RWPE1 (cell line): ENCODE measurements around the gene NMNAT1.
A peak's percentile ranks its signal among the peaks of the same experiment; 100 is the strongest.

Experiments used
- CTCF ChIA-PET: fragments of 350-600 bp; sonication (Branson Sonifier 250); formaldehyde crosslinking; extraction: SDS; loops from one replicate; lab custom pipeline; 2021; lab: Yijun Ruan, JAX
- POLR2A ChIA-PET: fragments of 400-600 bp; formaldehyde crosslinking; extraction: SDS; loops from one replicate; lab custom pipeline; 2020; ENCODE audit warnings: antibody characterized with exemption; ENCODE audit not compliant: low non-redundant PET; lab: Yijun Ruan, JAX
- DNase-seq: peaks from one replicate; pipeline ENCODE4 v3.0.0; 2012; ENCODE audit warnings: low spot score
- H3K27ac ChIP-seq: fragments of 450-650 bp; 2 replicates; pipeline ENCODE4 v1.5.1; 2017
- CTCF ChIP-seq: fragments of 450-650 bp; conservative IDR thresholded peaks from 2 replicates; pipeline ENCODE4 v1.5.1; 2017; ENCODE audit warnings: low read depth, mild to moderate bottlenecking

NMNAT1 gene

DNA sequence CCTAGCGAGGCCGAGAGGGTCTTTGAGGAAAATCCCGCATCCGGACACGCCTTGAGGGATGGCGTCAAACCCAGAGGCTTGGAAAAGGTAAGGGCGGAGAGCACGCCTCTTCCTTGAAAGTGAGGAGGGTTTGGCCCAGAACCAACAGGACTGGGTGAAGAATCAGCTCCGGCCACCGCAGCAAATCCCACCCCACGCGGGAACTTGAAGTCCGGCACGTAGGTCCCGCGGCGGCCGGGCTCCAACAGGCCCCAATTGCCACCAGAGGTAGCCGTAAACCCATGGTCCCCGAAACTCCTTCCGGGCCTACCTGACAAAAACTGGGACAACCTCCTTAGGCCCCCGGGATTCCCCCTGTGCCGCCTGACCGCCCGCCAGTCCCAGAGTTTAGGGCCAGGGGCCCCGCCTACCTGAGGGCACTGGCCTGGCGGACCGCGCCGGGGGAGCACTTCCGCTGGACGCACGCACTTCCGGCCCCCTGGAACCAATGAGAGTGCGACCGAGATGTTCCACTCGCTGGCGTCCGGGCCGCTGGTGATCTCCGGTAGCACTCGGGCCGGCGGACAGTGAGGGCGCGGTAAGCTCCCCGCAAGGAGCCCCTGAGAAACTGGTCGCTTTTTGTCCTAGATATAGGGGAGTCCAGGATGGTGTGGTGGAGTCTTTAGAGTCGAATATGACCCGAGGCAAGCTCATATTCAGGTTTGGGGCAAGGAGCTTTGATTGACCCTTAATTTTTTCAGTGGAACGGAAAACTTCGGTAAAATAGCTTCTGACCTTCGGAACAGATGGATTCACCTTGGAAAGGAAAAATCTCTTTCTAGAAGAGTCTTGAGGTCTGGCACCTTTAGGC, at the start of gene NMNAT1, which contains the start of gene LZIC:
NMNAT1 (plus strand) TSS at position 537 of the 850 bp plus-strand sequence. CDS start 28,599 bp downstream, outside the sequence.
LZIC (minus strand) TSS at position 453 of the 850 bp plus-strand sequence. CDS start 6,772 bp downstream, outside the sequence.
- DNase-seq, result peak; percentile 96
- peak within 1 kb of the TSS; percentile 89 for H3K27ac ChIP-seq
- TF ChIP-seq CTCF, result no peak
- ChIA-PET CTCF (interaction anchor here (0.5 to 1.2 kb wide), 7 partner anchors 17 to 487 kb away, joined by 3 to 6 read pairs (median 3); partner anchors contain the start of gene CENPS), POLR2A (interaction anchor here (0.7 to 1.1 kb wide), 2 partner anchors 18 to 26 kb away, joined by 3 to 5 read pairs; no protein-coding TSS in a partner anchor)

- POLR2A ChIA-PET, result interaction anchor here (0.6 kb wide), 1 partner anchor 17 kb away, joined by 4 read pairs; no protein-coding TSS in a partner anchor
- H3K27ac ChIP-seq, result peak overlapping the region; percentile 79
- CTCF ChIA-PET, result interaction anchor here (0.6 kb wide), 1 partner anchor 20 kb away, joined by 3 read pairs; no protein-coding TSS in a partner anchor
- no peak for TF ChIP-seq CTCF
- DNase-seq, result no peak
These were observed 49.2 kb upstream of the NMNAT1 start for GRCh38 chr1:9894115-9894514.

DNA sequence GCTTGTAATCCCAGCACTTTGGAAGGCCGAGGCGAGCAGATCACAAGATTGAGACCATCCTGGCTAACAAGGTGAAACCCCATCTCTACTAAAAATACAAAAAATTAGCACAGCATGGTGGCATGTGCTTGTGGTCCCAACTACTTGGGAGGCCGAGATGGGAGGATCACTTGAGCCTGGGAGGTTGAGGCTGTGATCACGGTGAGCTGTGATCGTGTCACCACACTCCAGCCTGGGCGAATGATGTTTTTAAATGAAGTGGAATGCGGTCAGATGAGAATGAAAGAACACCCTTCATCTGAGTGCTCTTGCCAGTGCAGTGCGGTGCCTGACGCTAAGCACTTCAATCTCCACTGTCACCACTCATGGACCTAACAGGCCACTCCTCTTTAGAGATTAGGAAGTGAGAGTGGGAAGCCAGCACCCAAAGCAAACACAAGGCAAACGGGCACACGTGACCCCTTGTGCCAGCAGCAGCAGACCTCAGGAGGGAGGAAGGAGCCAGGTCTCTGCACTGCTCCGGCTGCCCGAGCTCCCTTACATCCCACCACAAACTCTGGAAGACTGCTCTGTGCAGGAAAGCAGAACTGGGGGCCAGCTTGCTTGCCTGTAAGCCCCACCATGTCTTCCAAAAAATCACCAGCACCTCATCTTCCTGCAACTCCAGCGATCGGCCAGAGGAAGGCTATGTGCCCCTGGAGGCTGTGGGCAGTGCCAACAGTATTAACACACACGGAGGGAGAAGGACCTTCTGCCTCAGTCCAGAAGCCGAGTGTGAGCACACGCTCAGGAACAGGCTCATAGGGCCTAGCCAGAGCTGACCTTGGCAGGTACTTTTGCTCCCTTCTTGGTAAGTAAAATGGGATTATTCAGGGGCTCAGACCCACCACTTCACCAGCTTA, 42.9 kb upstream of the NMNAT1 start:
- TF ChIP-seq CTCF, result no peak
- ChIA-PET CTCF (no interaction called here), POLR2A (no interaction called here)
- no peak for DNase-seq
- peak overlapping the region; percentile 81 for H3K27ac ChIP-seq

- no peak for TF ChIP-seq CTCF
- H3K27ac ChIP-seq, result peak overlapping the region; percentile 81
- DNase-seq, result no peak
- ChIA-PET POLR2A (no interaction called here), CTCF (interaction anchor here (0.5 to 0.6 kb wide), 2 partner anchors 16 to 70 kb away, joined by 3 to 4 read pairs; no protein-coding TSS in a partner anchor)
These were observed 41.9 kb upstream of the NMNAT1 start for GRCh38 chr1:9901148-9902059.

DNA sequence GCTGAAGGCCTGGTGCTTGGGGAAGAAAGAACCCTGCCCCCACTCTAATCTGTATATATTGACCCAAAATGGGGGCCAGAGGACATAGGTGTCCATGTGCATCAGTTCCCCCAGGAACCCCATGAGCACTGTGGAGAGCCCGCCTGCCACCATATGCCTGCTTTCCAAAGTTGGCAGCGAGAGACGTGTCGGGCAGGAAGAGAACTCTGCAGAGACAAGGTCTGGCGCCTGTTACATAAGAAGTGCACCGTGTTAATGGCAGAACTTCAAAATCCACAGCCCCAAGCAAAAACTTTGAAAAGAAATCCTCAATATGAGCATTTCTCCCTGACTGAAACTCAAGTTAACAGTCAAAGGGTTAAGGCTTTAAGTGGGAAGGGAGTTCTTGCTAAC, 41.2 kb upstream of the NMNAT1 start:
- CTCF ChIA-PET, result interaction anchor here (0.5 kb wide), 1 partner anchor 69 kb away, joined by 3 read pairs; no protein-coding TSS in a partner anchor
- POLR2A ChIA-PET, result no interaction called here
- peak overlapping the region; percentile 81 for H3K27ac ChIP-seq

More for the DNA sequence above, 41.2 kb upstream of the NMNAT1 start:
- no peak for TF ChIP-seq CTCF
- no peak for DNase-seq
